IMR-90 (cell line): ENCODE measurements around the gene ANO10. TPM values are rescaled to one million over a fixed set of nuclear protein-coding genes. Genes with fewer than 3 reads are reported as not detected.
"Not testable (repeated sequence)": the region's sequence is repeated elsewhere in the genome, so short reads cannot be mapped to it uniquely, and the experiment has no call there.

ENCODE experiments used
- ATAC-seq: fragments of 200-7000 bp; cut with Tn5 transposase; 2 replicates; pipeline ENCODE4 v1.9.1; 2020; ENCODE audit warnings: low read depth, mild to moderate bottlenecking, moderate library complexity
- BruUV-seq: library from RNA; stranded (reverse); fragments of 400-500 nt; replicated peaks from 2 replicates; lab custom pipeline; 2021; lab: Mats Ljungman, UMichigan
- CTCF ChIA-PET: fragments of 300-600 bp; formaldehyde crosslinking; extraction: SDS; loops from one replicate; lab custom pipeline; 2021; ENCODE audit warnings: antibody characterized with exemption; lab: Yijun Ruan, JAX
- POLR2A ChIA-PET: fragments of 300-600 bp; sonication (Branson Sonifier 250); formaldehyde crosslinking; loops from one replicate; lab custom pipeline; 2022; ENCODE audit warnings: antibody characterized with exemption; ENCODE audit not compliant: unreplicated experiment; lab: Charles Lee
- DNase-seq: peaks from one replicate; pipeline ENCODE4 v3.0.0; 2013
- H2AFZ ChIP-seq: replicated peaks from 2 replicates; pipeline ENCODE3; 2013; ENCODE audit warnings: low read length, mild to moderate bottlenecking; ENCODE audit not compliant: poor library complexity
- H2AK5ac ChIP-seq: 2 replicates; pipeline ENCODE4 v1.6.1; 2013; ENCODE audit warnings: low read depth, low read length, inconsistent platforms
- H2AK9ac ChIP-seq: replicated peaks from 2 replicates; pipeline ENCODE3; 2013; ENCODE audit warnings: mild to moderate bottlenecking, low read depth, low read length, moderate library complexity; ENCODE audit not compliant: poor library complexity
- H2BK120ac ChIP-seq: 2 replicates; pipeline ENCODE4 v1.6.1; 2013; ENCODE audit warnings: low read depth, low read length, inconsistent platforms
- H2BK15ac ChIP-seq: 3 replicates; pipeline ENCODE4 v1.6.1; 2013; ENCODE audit warnings: low read depth, low read length, inconsistent platforms
- H2BK20ac ChIP-seq: 2 replicates; pipeline ENCODE4 v1.6.1; 2013; ENCODE audit warnings: low read depth, mild to moderate bottlenecking, inconsistent platforms, low read length, moderate library complexity
- H2BK5ac ChIP-seq: 2 replicates; pipeline ENCODE4 v1.6.1; 2013; ENCODE audit warnings: mild to moderate bottlenecking, low read depth, low read length, inconsistent platforms; ENCODE audit not compliant: poor library complexity, severe bottlenecking
- H3K14ac ChIP-seq: replicated peaks from 2 replicates; pipeline ENCODE4 v1.6.1; 2013; ENCODE audit warnings: low read depth, low read length, inconsistent platforms
- H3K18ac ChIP-seq: 2 replicates; pipeline ENCODE4 v1.6.1; 2013; ENCODE audit warnings: low read depth, low read length, control low read depth
- H3K23ac ChIP-seq: 2 replicates; pipeline ENCODE4 v1.6.1; 2013; ENCODE audit warnings: low read depth, low read length, inconsistent platforms
- H3K27ac ChIP-seq: 2 replicates; pipeline ENCODE4 v1.5.1; 2013; ENCODE audit warnings: mild to moderate bottlenecking, control low read depth, low read length; ENCODE audit not compliant: insufficient read depth
- H3K27me3 ChIP-seq: 2 replicates; pipeline ENCODE4 v1.6.1; 2013; ENCODE audit warnings: low read length; ENCODE audit not compliant: control insufficient read depth, insufficient read depth
- H3K36me3 ChIP-seq: 2 replicates; pipeline ENCODE4 v1.6.1; 2013; ENCODE audit warnings: low read length, mixed read lengths; ENCODE audit not compliant: control insufficient read depth, insufficient read depth
- H3K4ac ChIP-seq: 2 replicates; pipeline ENCODE4 v1.6.1; 2013; ENCODE audit warnings: low read depth, low read length, inconsistent platforms
- H3K4me1 ChIP-seq: 2 replicates; pipeline ENCODE4 v1.6.1; 2013; ENCODE audit warnings: low read length, mixed read lengths; ENCODE audit not compliant: control insufficient read depth, insufficient read depth
- H3K4me2 ChIP-seq: 2 replicates; pipeline ENCODE4 v1.6.1; 2013; ENCODE audit warnings: low read depth, mild to moderate bottlenecking, control low read depth, low read length, moderate library complexity
- H3K4me3 ChIP-seq: 2 replicates; pipeline ENCODE4 v1.5.1; 2013; ENCODE audit warnings: low read depth, mild to moderate bottlenecking, control low read depth, low read length, moderate library complexity; ENCODE audit not compliant: insufficient read depth
- H3K56ac ChIP-seq: 2 replicates; pipeline ENCODE4 v1.6.1; 2013; ENCODE audit warnings: low read length, inconsistent platforms; ENCODE audit not compliant: insufficient read depth; ENCODE audit errors: extremely low read depth
- H3K79me1 ChIP-seq, 2 experiments: 2 replicates each; pipeline ENCODE4 v1.6.1; 2013; ENCODE audit warnings: low read length in 2 of 2, inconsistent platforms in 1 of 2, low read depth in 1 of 2
- H3K9ac ChIP-seq: 2 replicates; pipeline ENCODE4 v1.6.1; 2013; ENCODE audit warnings: low read depth, low read length, control low read depth
- H3K9me1 ChIP-seq: 2 replicates; pipeline ENCODE4 v1.6.1; 2013; ENCODE audit warnings: low read length, inconsistent platforms; ENCODE audit not compliant: insufficient read depth
- H3K9me3 ChIP-seq: 2 replicates; pipeline ENCODE4 v1.6.1; 2013; ENCODE audit warnings: low read length; ENCODE audit not compliant: control insufficient read depth, insufficient read depth
- H4K20me1 ChIP-seq: 2 replicates; pipeline ENCODE4 v1.6.1; 2013; ENCODE audit warnings: low read length, inconsistent platforms; ENCODE audit not compliant: insufficient read depth
- H4K5ac ChIP-seq: 2 replicates; pipeline ENCODE4 v1.6.1; 2013; ENCODE audit warnings: mild to moderate bottlenecking, low read depth, low read length, control low read depth
- H4K8ac ChIP-seq, 2 experiments: 2 replicates each; pipeline ENCODE4 v1.6.1; 2013; ENCODE audit warnings: low read depth in 2 of 2, low read length in 2 of 2, control low read depth in 1 of 2, inconsistent platforms in 1 of 2
- H4K91ac ChIP-seq: 2 replicates; pipeline ENCODE4 v1.6.1; 2013; ENCODE audit warnings: low read depth, low read length, inconsistent platforms; ENCODE audit not compliant: insufficient read depth
- WGBS, 2 experiments: methylation state at CpG; one replicate each; pipeline versions ENCODE4 v1.1.5 to v1.1.7; 2013; ENCODE audit warnings: missing lambda C conversion rate in 2 of 2; ENCODE audit not compliant: insufficient read length in 1 of 2; ENCODE audit errors: extremely low coverage in 2 of 2; 5-methylcytosine and 5-hydroxymethylcytosine counted together
- dilution Hi-C: fragments of 300-500 bp; cut with HindIII; formaldehyde crosslinking; loops from one replicate; pipeline ENCODE4 v1.14.3; 2018; ENCODE audit warnings: low sequenced_read_pairs; ENCODE audit not compliant: unreplicated experiment
- in situ Hi-C: fragments of 300-500 bp; cut with MboI; formaldehyde crosslinking; loops from 3 replicates; pipeline ENCODE4 v1.14.3; 2019; ENCODE audit warnings: low sequenced_read_pairs, inconsistent platforms, mixed read lengths
- intact Hi-C: fragments of 100-400 bp; cut with micrococcal nuclease; formaldehyde crosslinking; loops from 2 replicates; pipeline ENCODE4 v1.10.0; 2022
- polyA plus RNA-seq, 3 experiments: library from polyadenylated mRNA; depleted of rRNA; stranded (reverse); fragments of >200 nt; gene quantifications; 2 replicates each; pipeline ENCODE4 v1.2.3, GENCODE V29; 2012; ENCODE audit warnings: low replicate concordance in 1 of 3
- total RNA-seq: library from RNA; depleted of rRNA; stranded (reverse); fragments of >200 nt; gene quantifications from 2 replicates; pipeline ENCODE4 v1.2.3, GENCODE V29; 2012

Gene ANO10
- total and polyA plus RNA-seq, 2 of the 4 experiments (the other 2 are of a cell fraction): 28.5 to 41.6 TPM

DNA sequence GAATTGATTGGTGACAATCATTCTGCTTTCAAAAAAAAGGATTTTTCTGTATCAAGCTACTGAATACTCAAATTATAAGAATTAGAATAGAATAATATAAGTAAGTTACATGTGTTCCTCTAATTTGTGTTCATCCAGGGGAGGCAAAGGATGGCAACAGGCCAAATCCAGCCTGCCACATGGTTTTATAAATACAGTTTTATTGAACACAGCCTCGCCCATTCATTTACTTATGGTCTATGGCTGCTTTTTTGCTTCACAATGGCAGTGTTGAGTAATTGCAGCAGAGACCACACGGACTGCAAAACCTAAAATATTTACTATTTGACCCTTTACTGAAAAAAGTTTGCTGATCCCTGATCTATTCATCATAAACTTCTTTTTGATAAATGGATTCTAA, 21.9 kb downstream of the ANO10 start:
- H3K79me1 ChIP-seq, H3K4ac ChIP-seq, H3K56ac ChIP-seq, H4K91ac ChIP-seq, H2BK120ac ChIP-seq, H2AK9ac ChIP-seq, H2BK15ac ChIP-seq, H3K9me3 ChIP-seq, ATAC-seq, H2BK20ac ChIP-seq, H4K5ac ChIP-seq, H3K4me3 ChIP-seq, DNase-seq, H3K4me2 ChIP-seq, intact Hi-C loops, H3K9me1 ChIP-seq, H2AK5ac ChIP-seq, H3K18ac ChIP-seq, H2BK5ac ChIP-seq, POLR2A ChIA-PET, H3K4me1 ChIP-seq, H4K20me1 ChIP-seq, H4K8ac ChIP-seq, H3K27ac ChIP-seq, dilution Hi-C loops, in situ Hi-C loops, H3K23ac ChIP-seq, H3K14ac ChIP-seq, H3K9ac ChIP-seq, BruUV-seq, H3K27me3 ChIP-seq, H2AFZ ChIP-seq: not testable (repeated sequence)
- peaks cover 15% of the 10 kb centered on the region for H3K36me3 ChIP-seq
- CTCF ChIA-PET: interaction anchor here (0.6 kb wide), 1 partner anchor 107 kb away, joined by 6 read pairs; no protein-coding TSS in a partner anchor
- WGBS, 2 experiments: no CpG with 5 or more reads among the region's 2 CpGs
